Measurements from ENCODE around the gene NAPA.
"Not testable (repeated sequence)": the region's sequence is repeated elsewhere in the genome, so short reads cannot be mapped to it uniquely, and the experiment has no call there.

The NAPA gene

DNA sequence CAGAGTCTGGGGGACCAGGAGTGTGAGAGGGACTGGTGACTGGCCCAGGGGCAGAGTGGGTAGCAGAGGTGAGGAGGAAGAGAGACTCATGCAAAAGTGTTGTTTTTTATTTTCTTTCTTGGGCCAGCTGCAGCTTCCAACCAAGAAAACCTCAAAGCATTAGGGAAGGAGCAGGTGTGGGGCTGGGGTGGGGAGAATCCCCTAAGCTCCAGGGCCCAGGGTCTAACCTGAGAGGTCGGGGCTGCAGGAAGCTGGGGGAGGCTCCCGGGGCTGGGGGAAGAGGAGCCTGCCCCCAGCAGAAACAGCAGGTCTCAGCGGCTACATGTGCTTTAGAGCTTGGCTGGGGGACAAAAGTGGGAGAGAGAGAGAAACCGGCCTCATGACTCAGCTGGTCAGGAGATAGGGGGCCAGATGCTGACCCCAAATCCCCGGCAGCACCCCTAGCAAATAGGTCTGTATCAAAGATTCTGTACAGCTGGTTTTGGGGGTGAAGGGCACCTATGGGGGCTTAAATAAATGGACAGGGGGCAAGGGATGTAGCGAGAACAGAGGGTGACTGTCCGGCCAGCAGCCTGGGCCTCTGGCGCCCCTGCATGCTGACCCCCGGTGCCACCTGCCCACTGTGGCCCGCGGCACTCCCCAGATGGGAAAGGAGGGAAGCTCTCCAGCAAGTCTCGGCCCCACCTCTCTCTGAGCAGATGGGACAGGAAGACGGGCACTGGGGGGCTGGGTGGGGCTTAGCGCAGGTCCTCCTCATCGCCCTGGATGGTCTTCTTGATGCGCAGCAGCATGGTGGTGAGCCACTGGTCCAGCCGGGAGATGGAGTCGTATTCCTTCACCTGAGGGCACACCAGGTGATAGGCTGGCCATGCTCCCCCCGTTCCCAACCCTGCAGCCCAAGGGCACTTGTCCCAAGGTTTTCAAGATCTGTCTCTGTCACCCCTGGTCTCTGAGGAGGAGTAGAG is 27.0 kb downstream of the NAPA start:
- DNase-seq (ENCODE audit: low read depth in 1 of 2, low spot score in 1 of 2), result no peak

DNA sequence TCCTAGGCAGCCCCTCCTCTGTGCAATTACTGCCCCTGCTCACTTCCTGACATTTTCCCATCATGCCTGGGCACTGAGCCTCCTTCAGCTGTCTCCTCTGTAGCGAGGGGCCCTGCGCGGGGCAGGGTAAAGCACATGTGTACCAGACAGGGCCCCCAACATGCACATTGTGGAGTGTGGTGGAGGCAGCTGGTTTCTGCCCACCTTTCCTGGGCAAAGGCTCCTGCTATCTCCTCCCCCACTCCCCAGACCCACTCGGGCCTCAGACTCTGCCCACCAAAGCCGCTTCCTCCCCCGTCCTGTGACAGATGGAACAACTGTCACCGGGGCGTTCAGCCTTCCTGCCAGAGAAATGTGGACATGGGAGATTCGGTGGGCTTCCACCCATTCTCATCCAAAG is 28.0 kb downstream of the NAPA start:
- DNase-seq (ENCODE audit: low read depth in 1 of 2, low spot score in 1 of 2), result no peak

DNA sequence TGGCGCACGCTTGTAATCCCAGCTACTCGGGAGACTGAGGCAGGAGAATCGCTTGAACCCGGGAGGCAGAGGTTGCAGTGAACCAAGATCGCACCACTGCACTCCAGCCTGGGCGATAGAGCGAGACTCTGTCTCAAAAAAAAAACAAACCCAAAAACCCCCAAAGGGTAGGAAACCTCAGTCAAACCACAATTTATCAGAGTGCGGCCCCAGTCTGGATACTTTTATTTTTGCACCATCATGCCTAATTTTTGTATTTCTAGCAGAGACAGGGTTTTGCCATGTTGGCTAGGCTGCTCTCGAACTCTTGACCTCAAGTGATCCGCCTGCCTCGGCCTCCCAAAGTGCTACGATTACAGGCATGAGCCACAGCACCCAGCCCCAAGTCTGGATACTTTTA is 28.6 kb downstream of the NAPA start:
- DNase-seq (ENCODE audit: low read depth in 1 of 2, low spot score in 1 of 2), result not testable (repeated sequence)

DNA sequence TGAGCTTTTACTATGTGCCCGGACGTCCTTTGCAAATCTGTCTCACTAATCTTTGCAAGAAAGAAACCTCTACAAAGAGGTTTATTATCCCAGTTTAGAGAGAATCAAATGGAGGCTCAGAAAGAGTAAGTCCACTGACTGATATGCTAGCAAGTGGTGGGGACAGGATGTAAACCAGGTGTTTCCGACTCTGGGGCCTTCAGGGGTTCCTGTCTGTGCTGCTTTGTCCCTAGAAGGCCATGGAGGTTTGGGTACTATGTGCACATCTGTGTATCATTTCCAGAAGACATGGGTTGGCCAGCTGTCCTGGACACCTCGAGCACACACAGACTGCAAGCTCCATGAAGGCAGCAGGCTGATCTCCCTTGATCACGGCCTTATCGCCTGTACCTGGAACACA is 29.7 kb downstream of the NAPA start:
- no peak for DNase-seq (ENCODE audit: low read depth in 1 of 2, low spot score in 1 of 2)

DNA sequence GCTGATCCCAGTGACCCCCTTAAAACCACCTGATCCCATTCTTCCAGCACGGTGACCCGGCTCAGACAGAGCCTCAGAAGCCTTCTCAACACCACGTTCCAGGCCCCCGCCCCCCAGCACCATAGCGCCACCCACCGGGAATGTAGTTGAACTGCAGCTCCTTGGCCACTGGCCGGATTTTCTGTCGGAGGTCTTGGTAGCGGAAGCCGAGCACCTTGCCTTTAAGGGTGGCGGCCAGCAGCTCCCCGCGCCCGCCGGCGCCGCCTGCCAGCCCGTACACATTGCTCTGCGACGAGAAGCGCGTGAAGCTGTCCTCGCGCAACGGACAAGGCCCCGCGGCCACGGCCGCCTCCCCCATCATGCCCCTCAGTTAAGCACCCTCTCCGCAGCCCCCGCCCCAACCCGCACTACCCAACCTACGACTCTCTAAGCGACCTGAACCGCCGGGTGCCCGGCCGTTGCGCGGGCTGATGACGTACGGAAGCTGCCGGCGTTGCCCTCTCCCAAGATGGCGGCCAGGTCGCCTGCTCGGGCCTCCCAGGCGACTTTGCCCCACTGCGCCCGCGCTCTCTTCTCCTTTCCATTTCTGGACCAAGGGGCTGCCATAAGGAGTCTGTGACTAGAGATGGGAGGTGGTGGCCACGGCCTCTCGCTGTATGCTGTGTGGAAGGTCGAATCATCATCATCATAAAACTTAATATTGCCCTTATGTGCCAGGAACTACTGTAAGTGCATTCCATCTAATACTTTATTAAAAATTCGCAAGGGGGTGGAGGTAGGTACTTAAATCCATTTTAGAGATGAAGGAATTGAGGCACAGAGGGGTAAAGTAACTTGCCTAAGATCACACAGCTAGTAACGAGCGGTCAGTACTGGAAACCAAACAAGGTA is 30.8 kb downstream of the NAPA start, which contains the start of gene KPTN:
TSS of gene KPTN (minus strand) at position 420 of the 891 bp plus-strand sequence. CDS start at position 361, 59 bp downstream.
- peak; percentile 86 to 87 for DNase-seq (ENCODE audit: low read depth in 1 of 2, low spot score in 1 of 2)

DNA sequence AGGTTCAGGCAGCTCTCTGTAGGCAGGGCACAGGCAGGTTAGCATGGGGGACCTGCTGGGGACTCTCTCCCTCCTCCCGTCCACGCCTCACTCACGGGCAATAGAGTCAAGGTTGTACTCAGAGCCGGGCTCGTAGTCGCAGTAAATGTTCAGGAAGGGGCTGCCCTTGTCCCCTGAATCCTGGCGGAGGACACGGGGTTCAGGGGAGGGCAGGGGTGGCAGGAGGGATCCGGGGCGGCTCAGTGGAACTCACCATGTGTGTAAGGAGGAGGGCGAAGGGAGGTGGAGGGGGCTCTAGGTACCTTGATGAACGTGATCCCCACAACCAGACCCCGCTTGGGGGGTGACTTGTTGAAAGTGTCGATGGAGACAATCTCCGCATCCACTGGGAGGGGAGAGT is 31.7 kb downstream of the NAPA start:
- DNase-seq (ENCODE audit: low read depth in 1 of 2, low spot score in 1 of 2), result no peak

DNA sequence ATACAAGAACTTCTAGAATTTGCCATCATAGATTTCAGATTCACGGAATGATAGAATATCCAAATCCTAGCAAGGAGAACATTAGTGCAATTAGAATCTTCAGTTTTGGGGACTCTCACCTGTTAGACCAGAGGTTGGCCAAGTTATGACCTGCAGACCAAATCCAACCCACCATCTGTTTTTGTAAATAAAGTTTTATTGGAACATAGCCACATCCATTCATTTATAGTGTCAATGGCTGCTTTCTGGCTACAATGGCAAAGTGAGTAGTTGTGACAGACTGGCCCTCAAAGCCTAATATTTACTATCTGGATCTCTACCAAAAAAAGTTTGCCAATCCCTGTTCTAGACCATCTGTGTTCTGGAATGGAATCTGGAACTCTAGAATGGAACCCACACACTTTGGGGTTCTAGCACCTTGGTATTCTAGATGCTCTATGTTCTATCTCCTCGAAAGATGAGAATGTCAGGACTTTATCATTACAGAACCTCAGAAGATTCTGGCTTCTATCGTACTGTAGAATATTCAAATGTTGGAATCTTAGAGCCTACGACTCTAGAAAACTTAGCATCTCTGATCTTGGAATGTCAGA is 33.3 kb downstream of the NAPA start:
- no peak for DNase-seq (ENCODE audit: low read depth in 1 of 2, low spot score in 1 of 2)

DNA sequence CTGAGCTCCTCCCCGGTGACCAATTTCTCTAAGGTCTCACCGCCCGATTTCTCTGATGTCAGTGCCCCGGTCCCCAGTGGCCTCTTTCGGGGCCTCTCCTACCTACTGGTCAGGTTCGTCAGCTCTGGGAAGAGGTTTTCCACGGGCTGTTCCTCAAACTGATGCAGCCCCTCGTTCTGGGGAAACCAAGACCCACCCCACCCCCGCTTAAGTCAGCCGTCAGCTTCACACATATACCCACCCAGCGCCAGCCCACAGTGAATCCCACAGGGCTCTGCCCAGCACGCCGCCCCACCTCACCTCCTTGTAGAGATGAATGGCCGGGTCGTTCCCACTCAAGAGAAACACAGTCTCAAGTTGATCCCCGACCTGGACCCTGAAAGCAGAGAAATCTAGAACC is 34.2 kb downstream of the NAPA start:
- DNase-seq (ENCODE audit: low read depth in 1 of 2, low spot score in 1 of 2), result no peak

DNA sequence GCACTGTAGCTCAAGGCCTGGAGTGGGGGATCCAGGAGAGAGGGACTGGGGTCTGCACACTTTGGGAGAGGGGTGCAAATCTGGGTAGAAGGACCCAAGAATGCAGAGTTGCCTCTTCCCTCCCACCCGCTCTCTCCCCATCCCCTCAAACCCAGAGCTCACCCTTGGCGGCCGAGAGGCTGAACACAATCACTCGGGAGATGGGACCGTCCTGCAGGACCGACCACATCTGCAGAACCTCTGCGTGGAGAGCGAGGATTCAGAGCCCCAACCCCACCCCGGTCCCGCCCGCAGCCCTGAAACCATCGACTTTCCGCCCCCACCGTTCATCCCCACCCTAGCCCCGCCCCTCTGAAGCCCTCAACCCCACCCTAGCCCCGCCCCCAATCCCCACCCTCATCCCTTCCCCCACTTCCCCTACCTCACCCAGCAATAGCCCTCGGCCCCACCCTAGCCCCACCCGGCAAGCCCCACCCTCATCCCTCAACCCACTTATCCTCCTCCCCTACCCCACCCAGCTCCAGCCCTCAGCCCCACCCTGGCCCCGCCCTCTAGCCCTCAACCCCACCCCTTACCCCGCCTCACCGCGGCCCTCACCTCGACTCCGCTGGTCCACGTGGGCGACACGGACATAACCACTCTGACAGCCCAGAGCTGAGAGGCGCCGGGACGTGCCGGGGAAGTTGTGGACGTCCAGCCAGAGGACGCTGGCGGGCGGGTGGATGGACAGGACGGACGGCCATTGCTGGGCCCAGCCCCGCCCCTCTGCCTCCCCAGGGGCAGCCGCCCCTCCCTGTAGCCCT is 35.0 kb downstream of the NAPA start:
- no peak for DNase-seq (ENCODE audit: low read depth in 1 of 2, low spot score in 1 of 2)

DNA sequence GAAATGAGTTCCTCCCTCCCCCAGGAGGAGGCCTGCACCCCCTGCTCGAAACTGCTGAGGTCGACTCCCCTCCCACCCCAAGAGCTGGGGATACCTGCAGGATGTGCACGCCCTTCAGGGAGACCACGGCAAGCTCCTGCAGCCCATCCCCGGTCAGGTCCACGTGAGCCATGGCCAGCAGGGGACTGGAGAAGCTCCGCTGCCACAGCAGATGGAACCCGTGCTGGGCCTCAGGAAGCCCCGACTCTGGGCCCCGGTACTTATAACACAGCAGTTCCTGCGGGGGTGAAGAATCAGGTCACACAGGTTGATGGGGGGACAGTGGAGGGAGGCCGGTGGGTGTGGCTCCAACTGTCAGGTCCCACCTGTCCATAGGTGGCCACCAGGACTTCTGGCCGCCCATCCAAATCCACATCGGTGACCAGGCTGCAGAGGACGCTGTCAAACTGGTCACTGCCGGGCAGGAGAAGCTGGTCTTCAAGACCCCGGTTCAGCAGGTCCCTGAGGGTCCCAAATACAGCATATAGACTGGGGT is 38.4 kb downstream of the NAPA start:
- no peak for DNase-seq (ENCODE audit: low read depth in 1 of 2, low spot score in 1 of 2)

DNA sequence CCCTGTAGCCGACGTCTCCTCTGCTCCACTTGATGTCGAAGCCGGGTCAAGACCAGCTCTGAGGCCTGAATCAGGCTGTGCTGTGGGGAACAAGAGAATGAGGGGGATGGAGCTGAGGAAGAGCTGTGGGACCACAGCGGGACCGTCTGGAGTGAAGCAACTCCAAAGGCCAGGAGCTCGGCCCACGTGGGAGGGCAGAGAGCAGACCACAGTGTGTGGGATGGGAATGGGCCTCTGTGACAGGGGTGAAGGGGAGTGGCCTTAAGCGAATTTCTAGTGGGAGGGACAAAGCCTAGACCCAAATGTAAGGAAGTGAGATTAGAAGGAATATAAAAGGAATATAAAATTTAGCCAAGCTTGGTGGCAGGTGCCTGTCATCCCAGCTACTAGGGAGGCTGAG is 39.4 kb downstream of the NAPA start:
- DNase-seq (ENCODE audit: low read depth in 1 of 2, low spot score in 1 of 2), result no peak

DNA sequence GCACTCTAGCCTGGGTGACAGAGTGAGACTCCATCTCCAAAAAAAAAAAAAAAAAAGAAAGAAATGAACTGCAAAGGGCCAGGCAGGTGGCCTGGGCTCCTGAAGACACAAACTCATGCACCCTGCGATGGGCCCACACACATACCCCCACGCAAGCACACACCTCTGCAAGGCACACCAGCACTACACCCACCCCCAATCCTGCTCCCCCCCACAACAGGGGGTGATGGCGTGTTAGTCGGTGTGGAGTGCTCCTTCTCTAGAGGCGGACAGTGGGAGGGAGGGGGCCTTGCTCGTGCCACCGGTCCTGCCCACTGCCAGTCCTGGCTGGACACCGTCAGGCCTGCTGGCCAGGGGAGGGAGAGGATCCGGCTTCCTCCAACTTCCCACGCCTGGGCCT is 41.5 kb downstream of the NAPA start:
- no peak for DNase-seq (ENCODE audit: low read depth in 1 of 2, low spot score in 1 of 2)

DNA sequence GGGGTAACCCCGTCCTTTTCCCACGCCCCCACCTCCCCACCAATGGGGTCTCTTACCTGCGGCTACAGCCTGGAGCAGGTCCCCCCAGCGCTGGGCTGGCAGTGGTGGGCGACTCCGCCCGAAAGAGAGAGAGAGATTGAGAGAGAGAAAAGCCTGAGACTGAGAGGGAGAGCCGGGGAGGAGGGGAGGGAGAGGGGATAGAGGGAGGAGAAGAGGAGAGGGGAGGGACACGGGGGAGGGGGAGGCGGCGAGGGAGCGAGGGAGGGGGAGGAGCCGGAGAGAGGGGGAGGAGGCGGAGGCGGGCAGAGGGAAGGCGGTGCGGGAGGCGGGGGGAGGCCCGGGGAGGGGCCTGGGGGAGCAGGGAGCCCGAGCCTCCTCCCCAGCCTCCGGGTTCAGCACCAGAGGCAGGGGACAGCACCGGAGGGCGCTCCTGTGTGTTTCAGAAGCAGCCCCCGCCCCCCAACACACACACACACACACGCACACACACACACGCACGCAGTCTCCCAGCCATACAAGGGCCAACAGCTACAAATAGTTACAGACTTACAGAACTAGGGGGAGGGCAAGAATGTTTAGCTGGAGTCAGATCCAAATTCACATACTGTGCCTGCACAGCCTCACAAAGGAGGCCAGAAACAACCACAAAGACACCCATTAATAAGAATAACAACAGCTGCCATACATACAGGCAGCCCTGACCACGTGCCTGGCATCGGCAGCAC is 43.0 kb downstream of the NAPA start, which contains the start of gene SLC8A2:
TSS of gene SLC8A2 (minus strand) at position 161 of the 725 bp plus-strand sequence. CDS start 5,490 bp downstream, outside the sequence.
- DNase-seq (ENCODE audit: low read depth in 1 of 2, low spot score in 1 of 2), result peak in 1 of 2 donors; percentile 30

DNA sequence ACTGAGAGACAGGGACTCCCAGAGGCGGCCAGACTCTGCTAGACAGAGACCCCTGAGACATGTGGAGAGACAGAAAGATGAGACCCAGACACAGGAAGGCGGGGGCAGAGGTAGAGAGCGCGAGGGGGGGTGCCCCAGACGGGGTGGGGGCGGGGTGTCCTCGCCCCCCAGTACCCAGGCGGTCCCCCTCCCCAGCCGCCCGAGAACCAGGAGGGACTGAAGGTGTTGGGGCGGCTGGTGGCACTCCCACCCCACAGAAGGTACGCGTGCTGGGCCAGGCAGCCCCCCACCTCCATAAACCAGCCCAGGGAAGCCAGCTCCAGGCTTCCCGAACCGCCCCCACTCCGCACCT is 43.5 kb downstream of the NAPA start:
- no peak for DNase-seq (ENCODE audit: low read depth in 1 of 2, low spot score in 1 of 2)

DNA sequence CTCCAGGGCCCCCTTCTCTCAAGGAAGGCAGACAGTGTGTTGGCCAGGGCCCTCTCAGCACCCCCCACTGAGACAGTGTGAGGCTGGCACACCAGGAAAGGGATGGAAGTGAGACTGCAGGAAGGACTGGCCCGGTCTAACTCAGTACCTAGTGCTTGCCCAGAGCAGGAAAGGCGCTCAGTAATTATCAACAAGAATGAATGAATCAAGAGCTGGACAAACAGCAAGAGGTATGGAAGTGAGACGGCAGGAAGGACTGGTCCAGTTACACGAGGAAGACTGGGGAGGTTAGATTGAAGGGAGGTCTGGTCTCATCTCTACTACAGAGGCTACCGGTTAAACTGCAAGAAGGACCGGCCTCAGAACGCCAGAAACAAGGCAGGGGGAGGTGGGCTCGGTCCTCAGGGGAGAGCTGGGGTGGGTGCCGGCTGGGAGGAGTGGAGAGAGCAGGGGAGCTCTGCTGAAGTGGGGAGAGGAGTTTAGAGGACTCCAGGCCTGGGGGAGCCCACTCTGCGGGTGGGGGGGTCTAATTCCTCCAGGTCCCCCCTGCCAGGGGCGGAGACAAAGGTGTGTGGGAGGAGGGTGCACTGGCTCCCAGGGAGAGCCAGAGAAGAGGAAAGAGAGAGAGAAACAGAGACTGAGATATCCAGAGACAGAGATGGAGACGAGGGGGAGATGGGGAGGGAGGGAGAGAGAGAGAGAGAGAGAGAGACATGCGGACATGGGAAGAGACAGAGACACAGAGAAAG is 44.2 kb downstream of the NAPA start:
- DNase-seq (ENCODE audit: low read depth in 1 of 2, low spot score in 1 of 2), result no peak

DNA sequence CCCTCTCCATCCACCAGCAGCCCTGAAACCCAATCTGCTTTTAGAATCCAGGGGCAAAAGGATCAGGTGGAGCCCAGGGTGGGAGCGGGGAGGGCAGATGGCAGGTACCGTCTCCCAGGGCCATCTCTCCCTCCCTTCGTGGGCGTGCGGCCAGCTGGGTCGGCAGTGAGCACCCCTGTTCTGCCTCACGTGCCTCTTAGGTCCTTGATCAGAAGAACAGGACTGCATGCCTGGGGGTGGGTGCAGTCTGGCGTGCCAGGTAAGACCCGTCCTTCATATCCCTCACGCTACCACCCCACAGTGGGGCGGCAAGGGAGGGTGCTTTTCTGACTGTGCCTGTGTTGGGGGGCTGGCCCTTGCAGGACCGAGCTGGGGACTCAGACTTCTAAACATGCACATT is 45.1 kb downstream of the NAPA start:
- no peak for DNase-seq (ENCODE audit: low read depth in 1 of 2, low spot score in 1 of 2)

DNA sequence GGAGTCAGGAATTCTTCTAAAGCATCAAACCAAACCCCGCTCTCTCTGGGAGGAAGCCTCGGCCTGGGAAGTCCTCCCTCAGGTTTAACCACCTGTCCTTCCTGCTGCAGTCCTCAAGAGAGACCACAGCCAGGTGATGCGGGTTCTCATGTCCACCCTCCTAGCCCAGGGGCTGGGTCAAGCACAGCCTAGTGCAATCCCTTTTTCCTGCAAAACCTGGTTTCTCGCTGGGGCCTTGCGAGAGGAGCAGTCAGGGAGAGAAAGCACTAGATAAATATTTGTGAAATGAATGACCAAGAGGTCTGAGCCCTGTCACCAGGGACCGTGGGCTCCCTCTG is 45.5 kb downstream of the NAPA start:
- DNase-seq (ENCODE audit: low read depth in 1 of 2, low spot score in 1 of 2), result no peak

DNA sequence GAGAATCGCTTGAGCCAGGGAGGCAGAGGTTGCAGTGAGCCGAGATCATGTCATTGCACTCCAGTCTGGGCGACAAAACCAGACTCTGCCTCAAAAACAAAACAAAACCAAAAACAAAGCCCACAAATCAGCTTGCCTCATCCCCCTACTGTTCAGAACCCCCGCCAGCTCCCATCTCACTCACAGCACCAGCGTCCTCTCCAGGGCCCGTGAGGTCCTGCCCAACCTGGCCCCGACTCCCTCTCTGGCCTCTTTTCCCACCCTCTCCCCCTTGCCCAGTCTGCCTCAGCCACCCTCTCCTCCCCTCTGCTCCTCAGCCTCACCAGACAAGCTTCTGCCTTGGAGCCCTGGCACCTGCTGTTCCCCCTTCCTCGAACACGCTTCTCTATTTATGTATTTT is 46.9 kb downstream of the NAPA start:
- DNase-seq (ENCODE audit: low read depth in 1 of 2, low spot score in 1 of 2), result no peak

DNA sequence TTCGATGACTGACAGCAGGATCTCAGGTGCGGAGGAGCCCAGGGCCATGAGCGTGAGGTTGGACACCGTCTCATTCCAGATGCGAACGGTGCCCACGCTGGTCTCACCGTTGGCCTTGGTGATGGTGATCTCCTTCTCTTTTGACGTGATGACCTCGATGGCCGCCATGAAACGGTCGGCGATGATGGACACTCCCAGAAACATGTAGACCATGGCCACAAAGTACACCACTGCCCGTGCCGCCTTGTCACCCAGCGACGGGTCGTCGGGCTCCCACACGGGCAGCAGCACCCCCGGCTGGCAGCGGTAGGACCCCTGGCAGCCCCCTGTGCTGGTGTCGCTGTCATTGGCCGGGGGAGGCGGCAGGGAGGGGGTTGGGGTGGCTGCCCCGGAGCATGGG is 48.9 kb downstream of the NAPA start:
- DNase-seq (ENCODE audit: low read depth in 1 of 2, low spot score in 1 of 2), result no peak
